Measurements from ENCODE around the gene LSAMP.
"Not testable (repeated sequence)": the region's sequence is repeated elsewhere in the genome, so short reads cannot be mapped to it uniquely, and the experiment has no call there.

The LSAMP gene

GRCh38 chr3:116087426-116087825, 357.9 kb downstream of the LSAMP start:
- DNase-seq: no peak

GRCh38 chr3:116084999-116085791, 360.1 kb downstream of the LSAMP start:
- DNase-seq: peak; percentile 62

GRCh38 chr3:116083683-116084082, 361.6 kb downstream of the LSAMP start:
- no peak for DNase-seq

- no peak for DNase-seq
Observed at GRCh38 chr3:116078561-116078960, 366.7 kb downstream of the LSAMP start.

GRCh38 chr3:116077557-116077956, 367.7 kb downstream of the LSAMP start:
- DNase-seq: no peak

- no peak for DNase-seq
Observed at GRCh38 chr3:116077059-116077458, 368.2 kb downstream of the LSAMP start.

- DNase-seq: not testable (repeated sequence)
Observed at GRCh38 chr3:116070516-116071278, 374.6 kb downstream of the LSAMP start.

- DNase-seq: no peak
Observed at GRCh38 chr3:116070061-116070460, 375.2 kb downstream of the LSAMP start.

GRCh38 chr3:116069024-116069423, 376.3 kb downstream of the LSAMP start:
- no peak for DNase-seq

- DNase-seq: no peak
Observed at GRCh38 chr3:116067326-116067725, 378.0 kb downstream of the LSAMP start.

GRCh38 chr3:116065501-116065900, 379.8 kb downstream of the LSAMP start:
- no peak for DNase-seq

- DNase-seq: no peak
Observed at GRCh38 chr3:116064646-116065045, 380.6 kb downstream of the LSAMP start.

- no peak for DNase-seq
Observed at GRCh38 chr3:116059421-116060096, 385.7 kb downstream of the LSAMP start.

- DNase-seq: no peak
Observed at GRCh38 chr3:116058844-116059243, 386.4 kb downstream of the LSAMP start.

- no peak for DNase-seq
Observed at GRCh38 chr3:116057400-116058006, 387.8 kb downstream of the LSAMP start.

GRCh38 chr3:116056280-116056679, 389.0 kb downstream of the LSAMP start:
- no peak for DNase-seq

GRCh38 chr3:116053017-116053416, 392.3 kb downstream of the LSAMP start:
- DNase-seq: no peak

GRCh38 chr3:116052602-116053001, 392.7 kb downstream of the LSAMP start:
- DNase-seq: no peak

- DNase-seq: no peak
Observed at GRCh38 chr3:116051586-116051985, 393.7 kb downstream of the LSAMP start.

GRCh38 chr3:116051040-116051439, 394.2 kb downstream of the LSAMP start:
- DNase-seq: no peak

GRCh38 chr3:116050311-116050915, 394.9 kb downstream of the LSAMP start:
- no peak for DNase-seq

- DNase-seq: no peak
Observed at GRCh38 chr3:116048991-116049390, 396.3 kb downstream of the LSAMP start.

GRCh38 chr3:116046350-116046749, 398.9 kb downstream of the LSAMP start:
- DNase-seq: no peak
